Measurements from ENCODE around the gene ABLIM1. TPM values are rescaled to one million over a fixed set of nuclear protein-coding genes. Genes with fewer than 3 reads are reported as not detected.

The ABLIM1 gene
- total RNA-seq, 1 experiment from 2014 or later, result 34.0 TPM

- BruUV-seq (replicated peaks), result no TSS peak
- no peaks in the 10 kb centered on the region for H3K9me3 ChIP-seq (ENCODE audit: low read depth, low read length, poor library complexity, severe bottlenecking)
- H3K27ac ChIP-seq (ENCODE audit: low read depth, low read length, poor library complexity, severe bottlenecking), result no peak overlapping the region
- no peaks in the 10 kb centered on the region for H3K36me3 ChIP-seq (ENCODE audit: insufficient read depth, low read length, poor library complexity, severe bottlenecking)
- DNase-seq (ENCODE audit: low spot score), result no peak
- POLR2A ChIA-PET (ENCODE audit: low non-redundant PET), result no interaction called here
- TF ChIP-seq CTCF (conservative IDR thresholded peaks at IDR 0.05; ENCODE audit: low read depth, low read length), result no peak
- no peak for TF ChIP-seq EZH2 (IDR thresholded peaks at IDR 0.05; ENCODE audit: borderline replicate concordance, low read depth, low read length, poor library complexity, severe bottlenecking)
- H3K27me3 ChIP-seq (replicated peaks; ENCODE audit: insufficient read depth, low read depth, low read length, poor library complexity), result peaks cover 46% of the 10 kb centered on the region
- H3K4me1 ChIP-seq (ENCODE audit: insufficient read depth, low read length, poor library complexity, severe bottlenecking), result peaks cover 11% of the 10 kb centered on the region
- intact Hi-C loops (cut with micrococcal nuclease; ENCODE audit: unreplicated experiment), result no loop called here
- H3K4me3 ChIP-seq (ENCODE audit: low read depth, low read length, poor library complexity, severe bottlenecking), result no peak overlapping the region
- CTCF ChIA-PET, result no interaction called here
These were observed 268.6 kb downstream of the ABLIM1 start for GRCh38 chr10:114389426-114389825.

GRCh38 chr10:114388275-114388674, 269.8 kb downstream of the ABLIM1 start:
- no peak for DNase-seq (ENCODE audit: low spot score)
- ChIA-PET CTCF (no interaction called here), POLR2A (ENCODE audit: low non-redundant PET) (no interaction called here)
- no peaks in the 10 kb centered on the region for H3K36me3 ChIP-seq (ENCODE audit: insufficient read depth, low read length, poor library complexity, severe bottlenecking)
- H3K9me3 ChIP-seq (ENCODE audit: low read depth, low read length, poor library complexity, severe bottlenecking), result no peaks in the 10 kb centered on the region
- no peak overlapping the region for H3K4me3 ChIP-seq (ENCODE audit: low read depth, low read length, poor library complexity, severe bottlenecking)
- H3K27ac ChIP-seq (ENCODE audit: low read depth, low read length, poor library complexity, severe bottlenecking), result no peak overlapping the region
- no TSS peak for BruUV-seq (replicated peaks)
- intact Hi-C loops (cut with micrococcal nuclease; ENCODE audit: unreplicated experiment), result no loop called here
- H3K27me3 ChIP-seq (replicated peaks; ENCODE audit: insufficient read depth, low read depth, low read length, poor library complexity), result peaks cover 36% of the 10 kb centered on the region
- no peak for TF ChIP-seq EZH2 (IDR thresholded peaks at IDR 0.05; ENCODE audit: borderline replicate concordance, low read depth, low read length, poor library complexity, severe bottlenecking)
- no peak for TF ChIP-seq CTCF (conservative IDR thresholded peaks at IDR 0.05; ENCODE audit: low read depth, low read length)
- peaks cover 11% of the 10 kb centered on the region for H3K4me1 ChIP-seq (ENCODE audit: insufficient read depth, low read length, poor library complexity, severe bottlenecking)

GRCh38 chr10:114387784-114388183, 270.3 kb downstream of the ABLIM1 start:
- ChIA-PET POLR2A (ENCODE audit: low non-redundant PET) (no interaction called here), CTCF (no interaction called here)
- Histone ChIP-seq H3K9me3 (ENCODE audit: low read depth, low read length, poor library complexity, severe bottlenecking) (no peaks in the 10 kb centered on the region), H3K27ac (ENCODE audit: low read depth, low read length, poor library complexity, severe bottlenecking) (no peak overlapping the region), H3K4me1 (ENCODE audit: insufficient read depth, low read length, poor library complexity, severe bottlenecking) (peaks cover 7% of the 10 kb centered on the region), H3K36me3 (ENCODE audit: insufficient read depth, low read length, poor library complexity, severe bottlenecking) (no peaks in the 10 kb centered on the region), H3K4me3 (ENCODE audit: low read depth, low read length, poor library complexity, severe bottlenecking) (no peak overlapping the region), H3K27me3 (replicated peaks; ENCODE audit: insufficient read depth, low read depth, low read length, poor library complexity) (peaks cover 34% of the 10 kb centered on the region)
- TF ChIP-seq EZH2 (IDR thresholded peaks at IDR 0.05; ENCODE audit: borderline replicate concordance, low read depth, low read length, poor library complexity, severe bottlenecking) (no peak), CTCF (conservative IDR thresholded peaks at IDR 0.05; ENCODE audit: low read depth, low read length) (peak; percentile 34)
- no peak for DNase-seq (ENCODE audit: low spot score)
- no TSS peak for BruUV-seq (replicated peaks)
- intact Hi-C loops (cut with micrococcal nuclease; ENCODE audit: unreplicated experiment), result no loop called here
